GM12878 (cell line): ENCODE data around the gene HIC1. TPM values are rescaled to one million over a fixed set of nuclear protein-coding genes. Genes with fewer than 3 reads are reported as not detected.

ENCODE experiments used
- ATAC-seq: fragments of 200-7000 bp; cut with Tn5 transposase; 3 replicates; pipeline ENCODE4 v1.9.1; 2020; ENCODE audit warnings: mild to moderate bottlenecking, moderate library complexity
- BruUV-seq: library from RNA; stranded (reverse); fragments of 400-500 nt; replicated peaks from 2 replicates; lab custom pipeline; 2021; lab: Mats Ljungman, UMichigan
- CTCF ChIA-PET: fragments of 300-600 bp; sonication (Branson Sonifier 250); formaldehyde crosslinking; extraction: SDS; loops from one replicate; lab custom pipeline; 2021; ENCODE audit warnings: inconsistent platforms; lab: Yijun Ruan, JAX
- POLR2A ChIA-PET: fragments of 350-600 bp; formaldehyde crosslinking; extraction: SDS; loops from one replicate; lab custom pipeline; 2021; ENCODE audit warnings: inconsistent platforms; lab: Charles Lee
- RAD21 ChIA-PET: fragments of 300-600 bp; sonication (Branson Sonifier 250); formaldehyde crosslinking; loops from one replicate; lab custom pipeline; 2023; ENCODE audit warnings: antibody characterized with exemption; ENCODE audit not compliant: unreplicated experiment; lab: Charles Lee
- SMC1A ChIA-PET: fragments of 300-600 bp; sonication (Branson Sonifier 250); formaldehyde crosslinking; loops from one replicate; lab custom pipeline; 2023; ENCODE audit not compliant: unreplicated experiment, uncharacterized antibody; lab: Charles Lee
- DNase-seq: peaks from one replicate; pipeline ENCODE4 v3.0.0-alpha.2; 2011; ENCODE audit warnings: low read depth, low spot score
- FAIRE-seq: peaks from 3 replicates; lab custom pipeline; 2011; peaks lifted over from hg19 to GRCh38; lab: Jason Lieb, UNC
- H2AFZ ChIP-seq: 2 replicates; pipeline ENCODE4 v1.6.0; 2011; ENCODE audit warnings: low read depth, low read length, control low read depth; ENCODE audit not compliant: control insufficient read depth
- H3K27ac ChIP-seq: 2 replicates; pipeline ENCODE4 v1.5.1; 2011; ENCODE audit warnings: control low read depth; ENCODE audit not compliant: control insufficient read depth, insufficient read depth
- H3K27me3 ChIP-seq, 2 experiments: replicated peaks in 1 of 2; 2 replicates each; pipeline versions ENCODE4 v1.6.0 to v1.6.1; 2011; ENCODE audit warnings: low read length in 1 of 2; ENCODE audit not compliant: control insufficient read depth in 2 of 2, insufficient read depth in 2 of 2
- H3K36me3 ChIP-seq, 2 experiments: 2 replicates each; pipeline ENCODE4 v1.5.1; 2011; ENCODE audit warnings: low read length in 1 of 2; ENCODE audit not compliant: control insufficient read depth in 2 of 2, insufficient read depth in 2 of 2
- H3K4me1 ChIP-seq: 2 replicates; pipeline ENCODE4 v1.6.1; 2011; ENCODE audit warnings: mild to moderate bottlenecking, low read length, moderate library complexity, mixed read lengths; ENCODE audit not compliant: control insufficient read depth, insufficient read depth
- H3K4me2 ChIP-seq: 2 replicates; pipeline ENCODE4 v1.6.0; 2011; ENCODE audit warnings: control low read depth; ENCODE audit not compliant: control insufficient read depth, insufficient read depth
- H3K4me3 ChIP-seq: fragments of 200-600 bp; sonication (generic); 2 replicates; pipeline ENCODE4 v1.5.1; 2016
- H3K79me2 ChIP-seq: 2 replicates; pipeline ENCODE4 v1.6.0; 2011; ENCODE audit warnings: low read length; ENCODE audit not compliant: control insufficient read depth, insufficient read depth
- H3K9ac ChIP-seq: 2 replicates; pipeline ENCODE4 v1.8.0; 2011; ENCODE audit warnings: low read length, control low read depth, mixed read lengths; ENCODE audit not compliant: control insufficient read depth, insufficient read depth
- H3K9me3 ChIP-seq: replicated peaks from 3 replicates; pipeline ENCODE4 v1.5.1; 2011; ENCODE audit warnings: mild to moderate bottlenecking, low read length; ENCODE audit not compliant: control insufficient read depth, insufficient read depth
- H4K20me1 ChIP-seq: 2 replicates; pipeline ENCODE4 v1.6.0; 2011; ENCODE audit not compliant: control insufficient read depth, insufficient read depth
- CBFB ChIP-seq: IDR thresholded peaks from 2 replicates; pipeline ENCODE4 v1.6.1; 2016; ENCODE audit warnings: antibody characterized with exemption, low read depth
- CEBPB ChIP-seq, 2 experiments: fragments of 150-350 bp in 1 of 2; IDR thresholded peaks; 2 replicates each; pipeline ENCODE4 v1.6.1; 2012 to 2014; ENCODE audit warnings: low read depth in 2 of 2, low read length in 2 of 2, borderline replicate concordance in 1 of 2, inconsistent platforms in 1 of 2
- HCFC1 ChIP-seq: fragments of 150-350 bp; IDR thresholded peaks from 2 replicates; pipeline ENCODE4 v1.6.1; 2014; ENCODE audit warnings: low read length
- MTA3 ChIP-seq: IDR thresholded peaks from 2 replicates; pipeline ENCODE4 v1.6.1; 2012; ENCODE audit warnings: low read length, inconsistent platforms, borderline replicate concordance
- RCOR1 ChIP-seq: conservative IDR thresholded peaks from 2 replicates; pipeline ENCODE4 v1.6.1; 2012; ENCODE audit warnings: low read depth, low read length, improper control_type of control experiment
- RUNX3 ChIP-seq: IDR thresholded peaks from 2 replicates; pipeline ENCODE4 v1.6.1; 2012; ENCODE audit warnings: low read length, inconsistent platforms
- SMAD5 ChIP-seq: IDR thresholded peaks from 2 replicates; pipeline ENCODE4 v1.6.1; 2016; ENCODE audit warnings: antibody characterized with exemption, low read depth
- SREBF2 ChIP-seq: IDR thresholded peaks from 2 replicates; pipeline ENCODE4 v1.6.1; 2012; ENCODE audit warnings: mild to moderate bottlenecking, low read length
- SRF ChIP-seq, 2 experiments: IDR thresholded peaks; 2 replicates each; pipeline ENCODE4 v1.6.1; 2011; ENCODE audit warnings: low read depth in 2 of 2, low read length in 2 of 2, mild to moderate bottlenecking in 1 of 2, moderate library complexity in 1 of 2
- SUPT20H ChIP-seq: IDR thresholded peaks from 2 replicates; pipeline ENCODE4 v1.6.1; 2011; ENCODE audit warnings: low read depth, mild to moderate bottlenecking, low read length, moderate library complexity, borderline replicate concordance; ENCODE audit not compliant: control insufficient read depth
- WRNIP1 ChIP-seq: IDR thresholded peaks from 2 replicates; pipeline ENCODE4 v1.6.1; 2011; ENCODE audit warnings: low read depth, low read length, improper control_type of control experiment, borderline replicate concordance
- ZBED1 ChIP-seq: IDR thresholded peaks from 2 replicates; pipeline ENCODE4 v1.6.1; 2016; ENCODE audit warnings: borderline replicate concordance
- WGBS: methylation state at CpG from one replicate; pipeline ENCODE4 v1.1.6; 2016; ENCODE audit warnings: low lambda C conversion rate; ENCODE audit not compliant: insufficient replicate concordance, insufficient coverage; ENCODE audit errors: missing lambda C conversion rate; 5-methylcytosine and 5-hydroxymethylcytosine counted together
- in situ Hi-C: fragments of 300-500 bp; cut with MboI; formaldehyde crosslinking; loops from 9 replicates; pipeline ENCODE4 v1.14.3; 2018; ENCODE audit warnings: mixed read lengths
- intact Hi-C: fragments of 100-400 bp; cut with micrococcal nuclease; formaldehyde crosslinking; loops from one replicate; pipeline ENCODE4 v1.14.2; 2022; ENCODE audit not compliant: unreplicated experiment
- polyA plus RNA-seq, 11 experiments: library from polyadenylated mRNA; depleted of rRNA in 4 of 11; unstranded in 6 of 11; stranded (reverse) in 5 of 11; fragments of >200 nt; fragmentation: Nextera tagmentation in 4 of 11; fragmentation: Illumina TruSeq in 1 of 11; extraction: Ambion mirVana in 4 of 11; extraction: Trizol in 1 of 11; gene quantifications; 1 replicate in 1 of 11; 2 replicates in 10 of 11; pipeline versions ENCODE4 v1.2.1 to v1.2.3, GENCODE V29; 2011 to 2016; ENCODE audit warnings: inconsistent platforms in 2 of 11, missing spikeins in 2 of 11, low read depth in 1 of 11
- total RNA-seq, 4 experiments: library from RNA; depleted of rRNA in 3 of 4; stranded (reverse); fragments of >200 nt in 3 of 4; fragmentation: Illumina TruSeq in 1 of 4; extraction: Trizol in 1 of 4; gene quantifications; 2 replicates each; pipeline versions ENCODE4 v1.2.1 to v1.2.3, GENCODE V29; 2013 to 2021
- TF ChIP-seq, protein P1 (sequence below): IDR thresholded peaks from 2 replicates; pipeline ENCODE4 v1.6.1; 2011; ENCODE audit warnings: borderline replicate concordance, low read depth, mild to moderate bottlenecking, moderate library complexity, low read length; ENCODE audit not compliant: insufficient read depth, poor library complexity, severe bottlenecking
- TF ChIP-seq, protein P2 (sequence below): IDR thresholded peaks from 2 replicates; pipeline ENCODE4 v1.6.1; 2012; ENCODE audit warnings: mild to moderate bottlenecking, low read depth, low read length
- TF ChIP-seq, protein P3 (sequence below): fragments of 450-650 bp; IDR thresholded peaks from 2 replicates; pipeline ENCODE4 v1.6.1; 2017; ENCODE audit warnings: mild to moderate bottlenecking, moderate library complexity

HIC1 gene
- total and polyA plus RNA-seq, 10 of the 15 experiments (the other 5 are each of a cell fraction or from before 2014, with no cell fraction given), result 0.11 to 61.1 (median 4.9) TPM

DNA sequence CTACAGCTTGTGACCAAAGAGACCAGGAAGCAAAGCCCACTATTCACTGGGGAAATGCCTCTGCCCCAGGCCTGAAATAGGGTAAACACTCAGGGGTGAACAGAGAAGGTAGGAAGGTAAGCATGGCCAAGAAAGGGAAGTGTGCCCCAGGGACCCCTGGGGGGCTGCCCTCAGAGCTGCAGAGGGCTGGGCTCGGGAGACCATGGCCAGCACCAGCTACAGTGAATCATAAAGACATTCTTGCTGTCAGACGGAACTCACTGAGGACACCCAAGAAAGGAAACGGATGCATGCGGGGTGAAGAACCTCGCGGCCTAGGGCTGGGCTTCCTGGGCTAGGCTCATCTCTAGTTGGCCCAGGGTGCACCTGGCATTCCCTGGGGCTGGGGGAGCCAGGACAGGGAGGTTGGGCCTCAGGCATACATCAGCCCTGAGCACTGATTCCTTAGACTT, 9.6 kb downstream of the HIC1 start:
- in situ Hi-C loops (loop anchor here (10.0 kb wide), 1 partner anchor 180 kb away; no protein-coding TSS in a partner anchor), intact Hi-C loops (no loop called here)
- peak overlapping the region; percentile 34 for H3K27ac ChIP-seq
- H3K9ac ChIP-seq, result no peak overlapping the region
- no peak overlapping the region for H2AFZ ChIP-seq
- no peaks in the 10 kb centered on the region for H4K20me1 ChIP-seq
- WGBS, result 52% methylated on average over 6 of the region's 6 CpGs
- no peak overlapping the region for H3K4me3 ChIP-seq
- POLR2A ChIA-PET, result interaction anchor here (1.2 to 12.5 kb wide), 2 partner anchors 9 to 23 kb away, joined by 3 to 148 read pairs; no protein-coding TSS in a partner anchor
- no peak for ATAC-seq
- peaks cover 8% of the 10 kb centered on the region for H3K79me2 ChIP-seq
- no peak for FAIRE-seq
- SMC1A ChIA-PET, result interaction anchor here (0.7 to 3.9 kb wide), 13 partner anchors 18 to 181 kb away, joined by 3 to 27 read pairs (median 3); no protein-coding TSS in a partner anchor
- no peak overlapping the region for H3K4me2 ChIP-seq
- H3K27me3 ChIP-seq, result no peaks in the 10 kb centered on the region
- CTCF ChIA-PET, result interaction anchor here (0.7 to 2.6 kb wide), 14 partner anchors 18 to 217 kb away, joined by 3 to 19 read pairs (median 4); no protein-coding TSS in a partner anchor
- peaks cover 47% of the 10 kb centered on the region for H3K4me1 ChIP-seq
- BruUV-seq, result no TSS peak
- RAD21 ChIA-PET, result interaction anchor here (1.0 to 2.9 kb wide), 8 partner anchors 10 to 180 kb away, joined by 3 to 12 read pairs (median 4); partner anchors contain the start of gene HIC1
- no peak for DNase-seq
- H3K36me3 ChIP-seq, result peaks cover 21 to 32% of the 10 kb centered on the region in 2 experiments
- H3K9me3 ChIP-seq, result no peaks in the 10 kb centered on the region
- TF ChIP-seq HCFC1 (no peak), SMAD5 (no peak), MTA3 (peak; percentile 28), SREBF2 (no peak), CBFB (0 out of 2 replicates have a peak, but pooled peaks have one; percentile 41), SRF (IDR thresholded peaks at IDR 0.05; ENCODE audit: low read depth in 2 of 2, low read length in 2 of 2) (peak in 1 of 2 experiments; percentile 39; a peak in 1 of 4 replicates), RUNX3 (peak; percentile 1; the same call in 1 of the 2 replicates), WRNIP1 (no peak), RCOR1 (no peak), ZBED1 (0 out of 2 replicates have a peak, but pooled peaks have one; percentile 59), SUPT20H (no peak), CEBPB (IDR thresholded peaks at IDR 0.05; ENCODE audit: borderline replicate concordance in 1 of 2, low read depth in 2 of 2, low read length in 2 of 2) (no peak)
- TF ChIP-seq, protein P1, sequence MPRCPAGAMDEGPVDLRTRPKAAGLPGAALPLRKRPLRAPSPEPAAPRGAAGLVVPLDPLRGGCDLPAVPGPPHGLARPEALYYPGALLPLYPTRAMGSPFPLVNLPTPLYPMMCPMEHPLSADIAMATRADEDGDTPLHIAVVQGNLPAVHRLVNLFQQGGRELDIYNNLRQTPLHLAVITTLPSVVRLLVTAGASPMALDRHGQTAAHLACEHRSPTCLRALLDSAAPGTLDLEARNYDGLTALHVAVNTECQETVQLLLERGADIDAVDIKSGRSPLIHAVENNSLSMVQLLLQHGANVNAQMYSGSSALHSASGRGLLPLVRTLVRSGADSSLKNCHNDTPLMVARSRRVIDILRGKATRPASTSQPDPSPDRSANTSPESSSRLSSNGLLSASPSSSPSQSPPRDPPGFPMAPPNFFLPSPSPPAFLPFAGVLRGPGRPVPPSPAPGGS, result peak; percentile 37
- TF ChIP-seq, protein P2, sequence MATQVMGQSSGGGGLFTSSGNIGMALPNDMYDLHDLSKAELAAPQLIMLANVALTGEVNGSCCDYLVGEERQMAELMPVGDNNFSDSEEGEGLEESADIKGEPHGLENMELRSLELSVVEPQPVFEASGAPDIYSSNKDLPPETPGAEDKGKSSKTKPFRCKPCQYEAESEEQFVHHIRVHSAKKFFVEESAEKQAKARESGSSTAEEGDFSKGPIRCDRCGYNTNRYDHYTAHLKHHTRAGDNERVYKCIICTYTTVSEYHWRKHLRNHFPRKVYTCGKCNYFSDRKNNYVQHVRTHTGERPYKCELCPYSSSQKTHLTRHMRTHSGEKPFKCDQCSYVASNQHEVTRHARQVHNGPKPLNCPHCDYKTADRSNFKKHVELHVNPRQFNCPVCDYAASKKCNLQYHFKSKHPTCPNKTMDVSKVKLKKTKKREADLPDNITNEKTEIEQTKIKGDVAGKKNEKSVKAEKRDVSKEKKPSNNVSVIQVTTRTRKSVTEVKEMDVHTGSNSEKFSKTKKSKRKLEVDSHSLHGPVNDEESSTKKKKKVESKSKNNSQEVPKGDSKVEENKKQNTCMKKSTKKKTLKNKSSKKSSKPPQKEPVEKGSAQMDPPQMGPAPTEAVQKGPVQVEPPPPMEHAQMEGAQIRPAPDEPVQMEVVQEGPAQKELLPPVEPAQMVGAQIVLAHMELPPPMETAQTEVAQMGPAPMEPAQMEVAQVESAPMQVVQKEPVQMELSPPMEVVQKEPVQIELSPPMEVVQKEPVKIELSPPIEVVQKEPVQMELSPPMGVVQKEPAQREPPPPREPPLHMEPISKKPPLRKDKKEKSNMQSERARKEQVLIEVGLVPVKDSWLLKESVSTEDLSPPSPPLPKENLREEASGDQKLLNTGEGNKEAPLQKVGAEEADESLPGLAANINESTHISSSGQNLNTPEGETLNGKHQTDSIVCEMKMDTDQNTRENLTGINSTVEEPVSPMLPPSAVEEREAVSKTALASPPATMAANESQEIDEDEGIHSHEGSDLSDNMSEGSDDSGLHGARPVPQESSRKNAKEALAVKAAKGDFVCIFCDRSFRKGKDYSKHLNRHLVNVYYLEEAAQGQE, result no peak
- TF ChIP-seq, protein P3, sequence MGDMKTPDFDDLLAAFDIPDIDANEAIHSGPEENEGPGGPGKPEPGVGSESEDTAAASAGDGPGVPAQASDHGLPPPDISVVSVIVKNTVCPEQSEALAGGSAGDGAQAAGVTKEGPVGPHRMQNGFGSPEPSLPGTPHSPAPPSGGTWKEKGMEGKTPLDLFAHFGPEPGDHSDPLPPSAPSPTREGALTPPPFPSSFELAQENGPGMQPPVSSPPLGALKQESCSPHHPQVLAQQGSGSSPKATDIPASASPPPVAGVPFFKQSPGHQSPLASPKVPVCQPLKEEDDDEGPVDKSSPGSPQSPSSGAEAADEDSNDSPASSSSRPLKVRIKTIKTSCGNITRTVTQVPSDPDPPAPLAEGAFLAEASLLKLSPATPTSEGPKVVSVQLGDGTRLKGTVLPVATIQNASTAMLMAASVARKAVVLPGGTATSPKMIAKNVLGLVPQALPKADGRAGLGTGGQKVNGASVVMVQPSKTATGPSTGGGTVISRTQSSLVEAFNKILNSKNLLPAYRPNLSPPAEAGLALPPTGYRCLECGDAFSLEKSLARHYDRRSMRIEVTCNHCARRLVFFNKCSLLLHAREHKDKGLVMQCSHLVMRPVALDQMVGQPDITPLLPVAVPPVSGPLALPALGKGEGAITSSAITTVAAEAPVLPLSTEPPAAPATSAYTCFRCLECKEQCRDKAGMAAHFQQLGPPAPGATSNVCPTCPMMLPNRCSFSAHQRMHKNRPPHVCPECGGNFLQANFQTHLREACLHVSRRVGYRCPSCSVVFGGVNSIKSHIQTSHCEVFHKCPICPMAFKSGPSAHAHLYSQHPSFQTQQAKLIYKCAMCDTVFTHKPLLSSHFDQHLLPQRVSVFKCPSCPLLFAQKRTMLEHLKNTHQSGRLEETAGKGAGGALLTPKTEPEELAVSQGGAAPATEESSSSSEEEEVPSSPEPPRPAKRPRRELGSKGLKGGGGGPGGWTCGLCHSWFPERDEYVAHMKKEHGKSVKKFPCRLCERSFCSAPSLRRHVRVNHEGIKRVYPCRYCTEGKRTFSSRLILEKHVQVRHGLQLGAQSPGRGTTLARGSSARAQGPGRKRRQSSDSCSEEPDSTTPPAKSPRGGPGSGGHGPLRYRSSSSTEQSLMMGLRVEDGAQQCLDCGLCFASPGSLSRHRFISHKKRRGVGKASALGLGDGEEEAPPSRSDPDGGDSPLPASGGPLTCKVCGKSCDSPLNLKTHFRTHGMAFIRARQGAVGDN, result no peak
